DOHH2 (cell line): ENCODE results near the gene ATXN7L1.

Experiments used
- H3F3A ChIP-seq: fragments of 200-600 bp; sonication (generic), shearing (Covaris generic); 2 replicates; pipeline ENCODE4 v1.6.0; 2016; ENCODE audit warnings: antibody characterized with exemption, mild to moderate bottlenecking; ENCODE audit not compliant: control insufficient read depth, insufficient read depth
- H3K27ac ChIP-seq: fragments of 200-600 bp; sonication (generic); 2 replicates; pipeline ENCODE4 v1.5.1; 2014; ENCODE audit warnings: low read depth, mild to moderate bottlenecking, low read length, moderate library complexity
- H3K27me3 ChIP-seq: fragments of 200-600 bp; sonication (generic); 2 replicates; pipeline ENCODE4 v1.6.1; 2014; ENCODE audit warnings: mild to moderate bottlenecking, low read length, mixed read lengths; ENCODE audit not compliant: control insufficient read depth
- H3K36me3 ChIP-seq: fragments of 200-600 bp; sonication (generic); 2 replicates; pipeline ENCODE4 v1.6.1; 2014; ENCODE audit warnings: mild to moderate bottlenecking, low read length, moderate library complexity, mixed read lengths; ENCODE audit not compliant: control insufficient read depth
- H3K4me1 ChIP-seq: fragments of 200-600 bp; sonication (generic); 2 replicates; pipeline ENCODE4 v1.6.1; 2014; ENCODE audit warnings: mild to moderate bottlenecking, low read length, mixed read lengths; ENCODE audit not compliant: control insufficient read depth
- H3K4me2 ChIP-seq: fragments of 200-600 bp; sonication (generic); 2 replicates; pipeline ENCODE4 v1.6.0; 2014; ENCODE audit warnings: mild to moderate bottlenecking, low read length, moderate library complexity
- H3K4me3 ChIP-seq: fragments of 200-600 bp; sonication (generic); 2 replicates; pipeline ENCODE4 v1.5.1; 2014; ENCODE audit warnings: mild to moderate bottlenecking, low read length, mixed read lengths
- H3K79me2 ChIP-seq: fragments of 200-600 bp; sonication (generic); 2 replicates; pipeline ENCODE4 v1.6.1; 2014; ENCODE audit warnings: mild to moderate bottlenecking, low read length, mixed read lengths; ENCODE audit not compliant: control insufficient read depth
- H3K9me2 ChIP-seq: fragments of 200-600 bp; sonication (generic); replicated peaks from 2 replicates; pipeline ENCODE4 v1.6.1; 2014; ENCODE audit warnings: mild to moderate bottlenecking, low read length, mixed read lengths; ENCODE audit not compliant: control insufficient read depth
- H3K9me3 ChIP-seq: fragments of 200-600 bp; sonication (generic); 2 replicates; pipeline ENCODE4 v1.6.1; 2014; ENCODE audit warnings: antibody characterized with exemption, low read length, mixed read lengths; ENCODE audit not compliant: control insufficient read depth, insufficient read depth
- H4K20me1 ChIP-seq: fragments of 200-600 bp; sonication (generic); 2 replicates; pipeline ENCODE4 v1.6.0; 2014; ENCODE audit warnings: low read depth, mild to moderate bottlenecking, antibody characterized with exemption, low read length, moderate library complexity; ENCODE audit not compliant: control insufficient read depth, insufficient read depth
- CTCF ChIP-seq: fragments of 200-600 bp; sonication (generic); IDR thresholded peaks from one replicate; pipeline ENCODE4 v1.5.1; 2014; ENCODE audit warnings: antibody characterized with exemption, mild to moderate bottlenecking, low read depth, low read length; ENCODE audit not compliant: poor library complexity, severe bottlenecking
- EZH2phosphoT487 ChIP-seq: fragments of 200-600 bp; sonication (generic); IDR thresholded peaks from 2 replicates; pipeline ENCODE4 v1.6.1; 2017; ENCODE audit warnings: borderline replicate concordance, mild to moderate bottlenecking, antibody characterized with exemption, low read length, moderate library complexity, mixed read lengths

The ATXN7L1 gene

DNA sequence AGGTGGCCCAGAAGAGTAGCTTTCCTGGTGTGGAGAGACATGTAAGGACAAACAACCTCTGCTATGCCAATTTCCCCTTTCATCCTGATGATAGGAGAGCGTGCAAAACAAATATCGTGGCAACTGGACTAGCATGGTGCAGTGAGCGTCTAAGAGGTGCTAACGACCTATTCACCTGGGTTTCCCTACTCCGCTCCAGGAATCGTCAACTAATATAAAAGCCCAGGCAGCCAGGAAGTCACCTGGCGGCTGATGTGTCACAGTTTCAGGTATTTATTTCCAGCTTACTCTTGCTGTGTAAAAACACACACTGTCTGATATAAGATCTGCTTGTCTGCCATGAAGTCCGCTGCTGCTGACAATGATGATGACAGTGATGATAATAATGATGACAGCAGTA lies 238.6 kb downstream of the ATXN7L1 start:
- Histone ChIP-seq H3K4me3 (no peak overlapping the region), H4K20me1 (no peaks in the 10 kb centered on the region), H3K27me3 (no peaks in the 10 kb centered on the region), H3K4me1 (no peaks in the 10 kb centered on the region), H3K4me2 (no peak overlapping the region), H3F3A (no peaks in the 10 kb centered on the region), H3K9me2 (no peaks in the 10 kb centered on the region), H3K9me3 (no peaks in the 10 kb centered on the region), H3K79me2 (no peaks in the 10 kb centered on the region), H3K36me3 (peaks cover 31% of the 10 kb centered on the region), H3K27ac (no peak overlapping the region)
- TF ChIP-seq EZH2phosphoT487: no peak
- TF ChIP-seq CTCF: no peak

GRCh38 chr7:105636982-105637381 lies 239.4 kb downstream of the ATXN7L1 start:
- H3K27me3 ChIP-seq: no peaks in the 10 kb centered on the region
- H3K9me3 ChIP-seq: no peaks in the 10 kb centered on the region
- no peaks in the 10 kb centered on the region for H4K20me1 ChIP-seq
- no peak overlapping the region for H3K4me3 ChIP-seq
- no peaks in the 10 kb centered on the region for H3F3A ChIP-seq
- no peaks in the 10 kb centered on the region for H3K9me2 ChIP-seq
- TF ChIP-seq CTCF (no peak), EZH2phosphoT487 (no peak)
- no peak overlapping the region for H3K27ac ChIP-seq
- peaks cover 25% of the 10 kb centered on the region; the same call in 1 of the 2 replicates for H3K36me3 ChIP-seq
- no peak overlapping the region for H3K4me2 ChIP-seq
- H3K79me2 ChIP-seq: no peaks in the 10 kb centered on the region
- H3K4me1 ChIP-seq: no peaks in the 10 kb centered on the region

GRCh38 chr7:105635197-105635596 lies 241.2 kb downstream of the ATXN7L1 start:
- H3K27me3 ChIP-seq: no peaks in the 10 kb centered on the region
- H3K4me3 ChIP-seq: no peak overlapping the region
- H3K27ac ChIP-seq: no peak overlapping the region

More at GRCh38 chr7:105635197-105635596, 241.2 kb downstream of the ATXN7L1 start:
- Histone ChIP-seq H3K9me3 (no peaks in the 10 kb centered on the region), H4K20me1 (no peaks in the 10 kb centered on the region), H3K79me2 (no peaks in the 10 kb centered on the region), H3K9me2 (no peaks in the 10 kb centered on the region), H3K36me3 (peaks cover 25% of the 10 kb centered on the region; the same call in 1 of the 2 replicates), H3K4me2 (no peak overlapping the region), H3F3A (no peaks in the 10 kb centered on the region), H3K4me1 (no peaks in the 10 kb centered on the region)
- TF ChIP-seq EZH2phosphoT487 (no peak), CTCF (no peak)
